Smooth muscle cell (in vitro differentiated cells): ENCODE data around the gene RUFY4. TPM values are rescaled to one million over a fixed set of nuclear protein-coding genes. Genes with fewer than 3 reads are reported as not detected.

Source experiments
- DNase-seq: peaks from one replicate; lab custom pipeline; 2025; ENCODE audit not compliant: unreplicated experiment; lab: John Stamatoyannopoulos, UW
- H2AFZ ChIP-seq: fragments of 200-600 bp; sonication (generic); 2 replicates; pipeline ENCODE4 v1.6.0; 2016; ENCODE audit warnings: antibody characterized with exemption, low read depth, mild to moderate bottlenecking
- H3F3A ChIP-seq: fragments of 200-600 bp; sonication (generic); 2 replicates; pipeline ENCODE4 v1.6.0; 2017; ENCODE audit warnings: antibody characterized with exemption, low read depth
- H3K27ac ChIP-seq: fragments of 200-600 bp; sonication (generic); 2 replicates; pipeline ENCODE4 v1.5.1; 2016; ENCODE audit warnings: low read depth, mild to moderate bottlenecking
- H3K27me3 ChIP-seq: fragments of 200-600 bp; sonication (generic); 2 replicates; pipeline ENCODE4 v1.6.1; 2016; ENCODE audit warnings: low read depth, mild to moderate bottlenecking
- H3K36me3 ChIP-seq: fragments of 200-600 bp; sonication (generic); 2 replicates; pipeline ENCODE4 v1.5.1; 2016; ENCODE audit warnings: low read depth
- H3K4me1 ChIP-seq: fragments of 200-600 bp; sonication (generic); 2 replicates; pipeline ENCODE4 v1.5.1; 2016; ENCODE audit warnings: low read depth
- H3K4me2 ChIP-seq: fragments of 200-600 bp; sonication (generic); 2 replicates; pipeline ENCODE4 v1.6.0; 2016; ENCODE audit warnings: mild to moderate bottlenecking
- H3K4me3 ChIP-seq: fragments of 200-600 bp; sonication (generic); 2 replicates; pipeline ENCODE4 v1.5.1; 2016; ENCODE audit warnings: mild to moderate bottlenecking
- H3K79me2 ChIP-seq: fragments of 200-600 bp; sonication (generic); 2 replicates; pipeline ENCODE4 v1.6.0; 2016; ENCODE audit warnings: low read depth, mild to moderate bottlenecking
- H3K9ac ChIP-seq: fragments of 200-600 bp; sonication (generic); 2 replicates; pipeline ENCODE4 v1.6.0; 2016; ENCODE audit warnings: low read depth
- H3K9me3 ChIP-seq: fragments of 200-600 bp; sonication (generic); replicated peaks from 2 replicates; pipeline ENCODE4 v1.5.1; 2016; ENCODE audit warnings: low read depth
- H4K20me1 ChIP-seq: fragments of 200-600 bp; sonication (generic); 2 replicates; pipeline ENCODE4 v1.6.0; 2016; ENCODE audit warnings: low read depth
- CTCF ChIP-seq: fragments of 200-600 bp; sonication (generic); IDR thresholded peaks from 2 replicates; pipeline ENCODE4 v1.5.1; 2017; ENCODE audit warnings: borderline replicate concordance, mild to moderate bottlenecking, antibody characterized with exemption; ENCODE audit not compliant: insufficient read depth, poor library complexity, severe bottlenecking
- WGBS: methylation state at CpG from one replicate; pipeline ENCODE4 v1.1.7; 2016; ENCODE audit warnings: low lambda C conversion rate; 5-methylcytosine and 5-hydroxymethylcytosine counted together
- polyA plus RNA-seq: library from polyadenylated mRNA; unstranded; fragments of >200 nt; fragmentation: Nextera tagmentation; extraction: Ambion mirVana; gene quantifications from 2 replicates; pipeline ENCODE4 v1.2.1, GENCODE V29; 2016
- total RNA-seq: library from RNA; depleted of rRNA; stranded (reverse); fragments of >200 nt; gene quantifications from 2 replicates; pipeline ENCODE4 v1.2.3, GENCODE V29; 2014

The RUFY4 gene
- total and polyA plus RNA-seq, 2 experiments from 2014 or later: 0.10 TPM; not detected in 1

- Histone ChIP-seq H3K4me1 (peaks cover 17% of the 10 kb centered on the region), H4K20me1 (no peaks in the 10 kb centered on the region), H3K4me3 (no peak overlapping the region), H3K9me3 (no peaks in the 10 kb centered on the region), H2AFZ (no peak overlapping the region), H3K27ac (no peak overlapping the region), H3K27me3 (no peaks in the 10 kb centered on the region), H3K79me2 (no peaks in the 10 kb centered on the region), H3K4me2 (no peak overlapping the region), H3K9ac (no peak overlapping the region), H3F3A (peaks cover 10% of the 10 kb centered on the region), H3K36me3 (no peaks in the 10 kb centered on the region)
- no peak for DNase-seq
- whole genome bisulfite sequencing: 94% methylated on average over 7 of the region's 7 CpGs
- no peak for TF ChIP-seq CTCF
Measured at GRCh38 chr2:218026244-218026643, 42.8 kb upstream of the RUFY4 start.

GRCh38 chr2:218026676-218027425 lies 42.2 kb upstream of the RUFY4 start:
- no peak for TF ChIP-seq CTCF
- DNase-seq: no peak
- no peak overlapping the region for H3K4me3 ChIP-seq
- no peaks in the 10 kb centered on the region for H3K27me3 ChIP-seq
- no peak overlapping the region for H2AFZ ChIP-seq
- H3K4me2 ChIP-seq: no peak overlapping the region
- H3K79me2 ChIP-seq: no peaks in the 10 kb centered on the region
- peaks cover 16% of the 10 kb centered on the region for H3K4me1 ChIP-seq
- no peak overlapping the region for H3K9ac ChIP-seq
- H3K27ac ChIP-seq: no peak overlapping the region
- no peaks in the 10 kb centered on the region for H3K9me3 ChIP-seq
- no peaks in the 10 kb centered on the region for H3K36me3 ChIP-seq
- 91% methylated on average over 17 of the region's 17 CpGs for WGBS
- no peaks in the 10 kb centered on the region for H4K20me1 ChIP-seq
- peaks cover 10% of the 10 kb centered on the region for H3F3A ChIP-seq

- peaks cover 10% of the 10 kb centered on the region for H3F3A ChIP-seq
- no peak overlapping the region for H3K9ac ChIP-seq
- no peak overlapping the region for H3K4me3 ChIP-seq
- no peaks in the 10 kb centered on the region for H3K79me2 ChIP-seq
- no peaks in the 10 kb centered on the region for H3K27me3 ChIP-seq
- WGBS: 95% methylated on average over 6 of the region's 6 CpGs
- peaks cover 9% of the 10 kb centered on the region for H3K4me1 ChIP-seq
- H3K27ac ChIP-seq: no peak overlapping the region
- no peak overlapping the region for H2AFZ ChIP-seq
- no peak for TF ChIP-seq CTCF
- no peaks in the 10 kb centered on the region for H3K36me3 ChIP-seq
- H3K9me3 ChIP-seq: no peaks in the 10 kb centered on the region
- H3K4me2 ChIP-seq: no peak overlapping the region
- H4K20me1 ChIP-seq: no peaks in the 10 kb centered on the region
- DNase-seq: no peak
Measured at GRCh38 chr2:218027426-218028188, 41.4 kb upstream of the RUFY4 start.
